ENCODE data around the gene MGA. TPM values are rescaled to one million over a fixed set of nuclear protein-coding genes. Genes with fewer than 3 reads are reported as not detected.
A peak's percentile ranks its signal among the peaks of the same experiment; 100 is the strongest.

MGA gene
- total and polyA plus RNA-seq, 2 experiments from 2014 or later = 42.6 to 58.9 TPM

- Mint-ChIP-seq H3K27me3 (ENCODE audit: insufficient read depth, low read depth, poor library complexity) (peaks cover 7% of the 10 kb centered on the region), H3K4me3 (no peak overlapping the region), H3K27ac (no peak overlapping the region), H3K9me3 (no peaks in the 10 kb centered on the region; the same call in 2 of the 3 replicates), H3K36me3 (ENCODE audit: low read depth) (no peaks in the 10 kb centered on the region), H3K4me1 (peaks cover 9% of the 10 kb centered on the region)
- Histone ChIP-seq H2AFZ (no peak overlapping the region), H3F3A (replicated peaks; ENCODE audit: low read depth) (no peaks in the 10 kb centered on the region), H3K27me3 (ENCODE audit: insufficient read depth) (no peaks in the 10 kb centered on the region), H3K4me2 (no peak overlapping the region), H4K20me1 (replicated peaks; ENCODE audit: insufficient read depth) (no peaks in the 10 kb centered on the region; the same call in 1 of the 2 replicates), H3K79me2 (replicated peaks; ENCODE audit: insufficient read depth) (no peaks in the 10 kb centered on the region), H3K27ac (ENCODE audit: low read depth) (no peak overlapping the region), H3K4me1 (ENCODE audit: insufficient read depth) (no peaks in the 10 kb centered on the region), H3K9me2 (ENCODE audit: insufficient read depth) (no peaks in the 10 kb centered on the region), H3K36me3 (ENCODE audit: insufficient read depth) (no peaks in the 10 kb centered on the region), H3K4me3 (no peak overlapping the region)
- ATAC-seq (peak; percentile 84), DNase-seq (ENCODE audit: low spot score) (peak; percentile 54)
- peak; percentile 37 to 75; a peak in 3 of 4 replicates for TF ChIP-seq CTCF (conservative IDR thresholded peaks at IDR 0.05; ENCODE audit: low read depth in 2 of 2)
- no peak for TF ChIP-seq STAT1 (IDR thresholded peaks at IDR 0.05; ENCODE audit: unreplicated experiment)
- no peak for TF ChIP-seq CREB1 (CRISPR knock-in tag; IDR thresholded peaks at IDR 0.05; ENCODE audit: low read depth)
Observed at GRCh38 chr15:41806291-41807181, 146.3 kb downstream of the MGA start.

GRCh38 chr15:41809121-41809520 lies 148.9 kb downstream of the MGA start:
- Mint-ChIP-seq H3K27me3 (ENCODE audit: insufficient read depth, low read depth, poor library complexity) (peaks cover 7% of the 10 kb centered on the region), H3K36me3 (ENCODE audit: low read depth) (no peaks in the 10 kb centered on the region), H3K27ac (no peak overlapping the region), H3K4me1 (peaks cover 11% of the 10 kb centered on the region), H3K9me3 (no peaks in the 10 kb centered on the region; the same call in 2 of the 3 replicates), H3K4me3 (no peak overlapping the region)
- no peak overlapping the region for H2AFZ ChIP-seq
- H3K4me1 ChIP-seq (ENCODE audit: insufficient read depth) = no peaks in the 10 kb centered on the region
- no peaks in the 10 kb centered on the region; the same call in 1 of the 2 replicates for H4K20me1 ChIP-seq (replicated peaks; ENCODE audit: insufficient read depth)
- no peak for ATAC-seq
- no peaks in the 10 kb centered on the region for H3K27me3 ChIP-seq (ENCODE audit: insufficient read depth)
- no peak overlapping the region for H3K4me3 ChIP-seq
- no peaks in the 10 kb centered on the region for H3K36me3 ChIP-seq (ENCODE audit: insufficient read depth)
- H3K4me2 ChIP-seq = no peak overlapping the region
- TF ChIP-seq ETS1 (IDR thresholded peaks at IDR 0.05) (no peak), CREB1 (CRISPR knock-in tag; IDR thresholded peaks at IDR 0.05; ENCODE audit: low read depth) (no peak), REST (IDR thresholded peaks at IDR 0.05; ENCODE audit: unreplicated experiment) (no peak), STAT1 (IDR thresholded peaks at IDR 0.05; ENCODE audit: unreplicated experiment) (no peak), ZNF331 (CRISPR knock-in tag; IDR thresholded peaks at IDR 0.05; ENCODE audit: low read depth) (no peak), EZH2phosphoT487 (IDR thresholded peaks at IDR 0.05; ENCODE audit: unreplicated experiment) (no peak), JUNB (IDR thresholded peaks at IDR 0.05; ENCODE audit: unreplicated experiment) (no peak)
- no peak for DNase-seq (ENCODE audit: low spot score)
- H3F3A ChIP-seq (replicated peaks; ENCODE audit: low read depth) = no peaks in the 10 kb centered on the region
- H3K27ac ChIP-seq (ENCODE audit: low read depth) = no peak overlapping the region
- no peaks in the 10 kb centered on the region for H3K79me2 ChIP-seq (replicated peaks; ENCODE audit: insufficient read depth)
- no peaks in the 10 kb centered on the region for H3K9me2 ChIP-seq (ENCODE audit: insufficient read depth)
